K562 (cell line): ENCODE results near the gene BEST3. TPM values are rescaled to one million over a fixed set of nuclear protein-coding genes. Genes with fewer than 3 reads are reported as not detected.

ENCODE experiments used
- GATA2 ChIP-seq: sonication (generic); formaldehyde crosslinking; IDR thresholded peaks from 2 replicates; pipeline ENCODE4 v1.4.0; 2020; ENCODE audit warnings: mild to moderate bottlenecking, missing genetic modification reagents
- LCOR ChIP-seq: sonication (generic); formaldehyde crosslinking; IDR thresholded peaks from 2 replicates; pipeline ENCODE4 v1.8.0; 2022; ENCODE audit warnings: mild to moderate bottlenecking, missing genetic modification reagents
- LEF1 ChIP-seq: fragments of 450-650 bp; IDR thresholded peaks from 2 replicates; pipeline ENCODE4 v1.6.1; 2016; ENCODE audit warnings: mild to moderate bottlenecking
- MYBL2 ChIP-seq, 2 experiments: fragments of 450-650 bp in 1 of 2; sonication (generic) in 1 of 2; formaldehyde crosslinking in 1 of 2; IDR thresholded peaks; 2 replicates each; pipeline versions ENCODE4 v1.6.1 to v1.8.1; 2017 to 2022; ENCODE audit warnings: borderline replicate concordance in 1 of 2, inconsistent platforms in 1 of 2, low read depth in 1 of 2, mild to moderate bottlenecking in 1 of 2, missing genetic modification reagents in 1 of 2, moderate library complexity in 1 of 2
- PPARD ChIP-seq: fragments of 250-450 bp; sonication (Bioruptor Pico); IDR thresholded peaks from 2 replicates; pipeline ENCODE4 v1.8.0; 2022; ENCODE audit warnings: inconsistent platforms, mild to moderate bottlenecking, moderate library complexity
- RFX1 ChIP-seq: fragments of 450-650 bp; IDR thresholded peaks from 2 replicates; pipeline ENCODE4 v1.6.1; 2016; ENCODE audit warnings: mild to moderate bottlenecking, moderate library complexity
- SMAD1 ChIP-seq: fragments of 150-350 bp; IDR thresholded peaks from 2 replicates; pipeline ENCODE4 v1.6.1; 2014; ENCODE audit warnings: low read length, low read depth; ENCODE audit not compliant: partially characterized antibody
- SNRNP70 ChIP-seq: fragments of 200-400 bp; formaldehyde crosslinking; optimal IDR thresholded peaks from 2 replicates; pipeline ENCODE3; 2017; ENCODE audit warnings: low read depth, low read length
- TBL1XR1 ChIP-seq, 2 experiments: IDR thresholded peaks; 2 replicates each; pipeline ENCODE4 v1.6.1; 2012; ENCODE audit warnings: improper control_type of control experiment in 2 of 2, low read length in 2 of 2, mild to moderate bottlenecking in 1 of 2
- TFAM ChIP-seq: fragments of 250-450 bp; sonication (Bioruptor Pico); conservative IDR thresholded peaks from 2 replicates; pipeline ENCODE4 v1.5.0; 2021; ENCODE audit warnings: mild to moderate bottlenecking, moderate library complexity
- ZKSCAN8 ChIP-seq: fragments of 200-800 bp; sonication (Bioruptor generic); IDR thresholded peaks from 2 replicates; pipeline ENCODE4 v1.6.1; 2016; ENCODE audit warnings: missing genetic modification characterization, missing compliant biosample characterization
- polyA plus RNA-seq, 8 experiments: library from polyadenylated mRNA; depleted of rRNA in 4 of 8; stranded (reverse) in 5 of 8; unstranded in 3 of 8; fragments of >200 nt; fragmentation: Nextera tagmentation in 2 of 8; fragmentation: Illumina TruSeq in 1 of 8; extraction: Ambion mirVana in 2 of 8; extraction: Trizol in 1 of 8; gene quantifications; 2 replicates each; pipeline versions ENCODE4 v1.2.1 to v1.2.3, GENCODE V29; 2011 to 2014; ENCODE audit warnings: inconsistent platforms in 1 of 8, missing spikeins in 1 of 8
- total RNA-seq, 7 experiments: library from RNA; depleted of rRNA in 6 of 7; stranded (reverse); fragments of >200 nt in 6 of 7; fragmentation: Illumina TruSeq in 2 of 7; extraction: Trizol in 2 of 7; gene quantifications; 2 replicates each; pipeline versions ENCODE4 v1.2.1 to v1.2.3, GENCODE V29; 2011 to 2021; ENCODE audit warnings: low replicate concordance in 1 of 7
- TF ChIP-seq, protein P1 (sequence below): fragments of 450-650 bp; IDR thresholded peaks from 2 replicates; pipeline ENCODE4 v1.6.1; 2017; ENCODE audit warnings: antibody characterized with exemption, mild to moderate bottlenecking
- TF ChIP-seq, protein P2 (sequence below): sonication (generic); formaldehyde crosslinking; IDR thresholded peaks from 2 replicates; pipeline ENCODE4 v1.8.1; 2023; ENCODE audit warnings: mild to moderate bottlenecking, missing genetic modification reagents
- TF ChIP-seq, protein P3 (sequence below): sonication (generic); formaldehyde crosslinking; IDR thresholded peaks from 2 replicates; pipeline ENCODE4 v1.8.0; 2022; ENCODE audit warnings: missing genetic modification reagents, mild to moderate bottlenecking, moderate library complexity, borderline replicate concordance
- TF ChIP-seq, protein P4 (sequence below): sonication (generic); formaldehyde crosslinking; IDR thresholded peaks from 2 replicates; pipeline ENCODE4 v1.9.0; 2022; ENCODE audit warnings: mild to moderate bottlenecking, missing genetic modification reagents
- TF ChIP-seq, protein P5 (sequence below), 3 experiments: fragments of 200-800 bp in 1 of 3; sonication (Bioruptor generic) in 1 of 3; sonication (generic) in 1 of 3; formaldehyde crosslinking in 1 of 3; IDR thresholded peaks; 2 replicates each; pipeline versions ENCODE4 v1.6.1 to v1.8.0; 2016 to 2022; ENCODE audit warnings: mild to moderate bottlenecking in 2 of 3, missing compliant biosample characterization in 2 of 3, missing genetic modification characterization in 2 of 3, missing genetic modification reagents in 1 of 3
- TF ChIP-seq, protein P6 (sequence below): fragments of 450-650 bp; IDR thresholded peaks from 2 replicates; pipeline ENCODE4 v1.6.1; 2016; ENCODE audit warnings: mild to moderate bottlenecking

BEST3 gene
- total and polyA plus RNA-seq, 9 of the 15 experiments (the other 6 are each of a cell fraction or from before 2014, with no cell fraction given): 0.15 TPM; not detected in 8

DNA sequence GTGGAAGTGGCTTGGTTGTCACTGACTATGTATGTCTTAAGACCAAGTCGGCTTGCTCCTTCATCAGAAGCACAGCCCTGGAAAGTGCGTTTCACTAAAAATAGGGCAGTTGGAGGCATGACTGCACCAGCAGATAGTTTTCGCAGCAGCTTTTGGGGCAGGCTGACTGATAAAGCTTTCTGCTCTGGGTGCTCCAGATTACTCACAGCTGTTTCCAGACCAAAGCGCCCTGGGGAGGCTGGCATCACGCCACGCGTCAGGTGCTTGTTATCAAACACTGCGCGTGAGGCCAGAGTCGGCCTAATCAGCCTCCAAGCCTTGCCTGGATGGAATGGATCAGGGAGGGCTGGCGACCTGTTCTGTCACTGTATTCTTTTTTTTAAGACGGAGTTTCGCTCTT lies 75.1 kb downstream of the BEST3 start (continued):
- TF ChIP-seq, protein P1, sequence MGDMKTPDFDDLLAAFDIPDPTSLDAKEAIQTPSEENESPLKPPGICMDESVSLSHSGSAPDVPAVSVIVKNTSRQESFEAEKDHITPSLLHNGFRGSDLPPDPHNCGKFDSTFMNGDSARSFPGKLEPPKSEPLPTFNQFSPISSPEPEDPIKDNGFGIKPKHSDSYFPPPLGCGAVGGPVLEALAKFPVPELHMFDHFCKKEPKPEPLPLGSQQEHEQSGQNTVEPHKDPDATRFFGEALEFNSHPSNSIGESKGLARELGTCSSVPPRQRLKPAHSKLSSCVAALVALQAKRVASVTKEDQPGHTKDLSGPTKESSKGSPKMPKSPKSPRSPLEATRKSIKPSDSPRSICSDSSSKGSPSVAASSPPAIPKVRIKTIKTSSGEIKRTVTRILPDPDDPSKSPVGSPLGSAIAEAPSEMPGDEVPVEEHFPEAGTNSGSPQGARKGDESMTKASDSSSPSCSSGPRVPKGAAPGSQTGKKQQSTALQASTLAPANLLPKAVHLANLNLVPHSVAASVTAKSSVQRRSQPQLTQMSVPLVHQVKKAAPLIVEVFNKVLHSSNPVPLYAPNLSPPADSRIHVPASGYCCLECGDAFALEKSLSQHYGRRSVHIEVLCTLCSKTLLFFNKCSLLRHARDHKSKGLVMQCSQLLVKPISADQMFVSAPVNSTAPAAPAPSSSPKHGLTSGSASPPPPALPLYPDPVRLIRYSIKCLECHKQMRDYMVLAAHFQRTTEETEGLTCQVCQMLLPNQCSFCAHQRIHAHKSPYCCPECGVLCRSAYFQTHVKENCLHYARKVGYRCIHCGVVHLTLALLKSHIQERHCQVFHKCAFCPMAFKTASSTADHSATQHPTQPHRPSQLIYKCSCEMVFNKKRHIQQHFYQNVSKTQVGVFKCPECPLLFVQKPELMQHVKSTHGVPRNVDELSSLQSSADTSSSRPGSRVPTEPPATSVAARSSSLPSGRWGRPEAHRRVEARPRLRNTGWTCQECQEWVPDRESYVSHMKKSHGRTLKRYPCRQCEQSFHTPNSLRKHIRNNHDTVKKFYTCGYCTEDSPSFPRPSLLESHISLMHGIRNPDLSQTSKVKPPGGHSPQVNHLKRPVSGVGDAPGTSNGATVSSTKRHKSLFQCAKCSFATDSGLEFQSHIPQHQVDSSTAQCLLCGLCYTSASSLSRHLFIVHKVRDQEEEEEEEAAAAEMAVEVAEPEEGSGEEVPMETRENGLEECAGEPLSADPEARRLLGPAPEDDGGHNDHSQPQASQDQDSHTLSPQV: peak; percentile 58; the same call in 1 of the 2 replicates
- peak; percentile 99 for TF ChIP-seq GATA2 (CRISPR knock-in tag)
- peak; percentile 98 for TF ChIP-seq LEF1
- TF ChIP-seq RFX1: no peak
- TF ChIP-seq, protein P2, sequence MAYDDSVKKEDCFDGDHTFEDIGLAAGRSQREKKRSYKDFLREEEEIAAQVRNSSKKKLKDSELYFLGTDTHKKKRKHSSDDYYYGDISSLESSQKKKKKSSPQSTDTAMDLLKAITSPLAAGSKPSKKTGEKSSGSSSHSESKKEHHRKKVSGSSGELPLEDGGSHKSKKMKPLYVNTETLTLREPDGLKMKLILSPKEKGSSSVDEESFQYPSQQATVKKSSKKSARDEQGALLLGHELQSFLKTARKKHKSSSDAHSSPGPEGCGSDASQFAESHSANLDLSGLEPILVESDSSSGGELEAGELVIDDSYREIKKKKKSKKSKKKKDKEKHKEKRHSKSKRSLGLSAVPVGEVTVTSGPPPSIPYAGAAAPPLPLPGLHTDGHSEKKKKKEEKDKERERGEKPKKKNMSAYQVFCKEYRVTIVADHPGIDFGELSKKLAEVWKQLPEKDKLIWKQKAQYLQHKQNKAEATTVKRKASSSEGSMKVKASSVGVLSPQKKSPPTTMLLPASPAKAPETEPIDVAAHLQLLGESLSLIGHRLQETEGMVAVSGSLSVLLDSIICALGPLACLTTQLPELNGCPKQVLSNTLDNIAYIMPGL (CRISPR knock-in tag): no peak
- TF ChIP-seq, protein P3, sequence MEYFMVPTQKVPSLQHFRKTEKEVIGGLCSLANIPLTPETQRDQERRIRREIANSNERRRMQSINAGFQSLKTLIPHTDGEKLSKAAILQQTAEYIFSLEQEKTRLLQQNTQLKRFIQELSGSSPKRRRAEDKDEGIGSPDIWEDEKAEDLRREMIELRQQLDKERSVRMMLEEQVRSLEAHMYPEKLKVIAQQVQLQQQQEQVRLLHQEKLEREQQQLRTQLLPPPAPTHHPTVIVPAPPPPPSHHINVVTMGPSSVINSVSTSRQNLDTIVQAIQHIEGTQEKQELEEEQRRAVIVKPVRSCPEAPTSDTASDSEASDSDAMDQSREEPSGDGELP (CRISPR knock-in tag): peak; percentile 100
- no peak for TF ChIP-seq TFAM (CRISPR knock-in tag)
- TF ChIP-seq, protein P4, sequence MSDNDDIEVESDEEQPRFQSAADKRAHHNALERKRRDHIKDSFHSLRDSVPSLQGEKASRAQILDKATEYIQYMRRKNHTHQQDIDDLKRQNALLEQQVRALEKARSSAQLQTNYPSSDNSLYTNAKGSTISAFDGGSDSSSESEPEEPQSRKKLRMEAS (CRISPR knock-in tag): peak; percentile 91
- TF ChIP-seq ZKSCAN8 (CRISPR knock-in tag): peak; percentile 96
- peak; percentile 96 to 99 for TF ChIP-seq TBL1XR1 (IDR thresholded peaks at IDR 0.05; ENCODE audit: low read length in 2 of 2)
- no peak; the same call in 1 of the 2 replicates for TF ChIP-seq MYBL2 (IDR thresholded peaks at IDR 0.05; ENCODE audit: low read depth)
- no peak for TF ChIP-seq MYBL2 (CRISPR knock-in tag; IDR thresholded peaks at IDR 0.05; ENCODE audit: borderline replicate concordance)
- TF ChIP-seq SNRNP70: no peak
- TF ChIP-seq SMAD1: peak; percentile 91
- TF ChIP-seq LCOR: peak; percentile 99
- TF ChIP-seq, protein P5, sequence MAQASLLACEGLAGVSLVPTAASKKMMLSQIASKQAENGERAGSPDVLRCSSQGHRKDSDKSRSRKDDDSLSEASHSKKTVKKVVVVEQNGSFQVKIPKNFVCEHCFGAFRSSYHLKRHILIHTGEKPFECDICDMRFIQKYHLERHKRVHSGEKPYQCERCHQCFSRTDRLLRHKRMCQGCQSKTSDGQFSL (CRISPR knock-in tag; IDR thresholded peaks at IDR 0.05): no peak
- TF ChIP-seq, protein P5 (tag; IDR thresholded peaks at IDR 0.05): no peak
- TF ChIP-seq, protein P6, sequence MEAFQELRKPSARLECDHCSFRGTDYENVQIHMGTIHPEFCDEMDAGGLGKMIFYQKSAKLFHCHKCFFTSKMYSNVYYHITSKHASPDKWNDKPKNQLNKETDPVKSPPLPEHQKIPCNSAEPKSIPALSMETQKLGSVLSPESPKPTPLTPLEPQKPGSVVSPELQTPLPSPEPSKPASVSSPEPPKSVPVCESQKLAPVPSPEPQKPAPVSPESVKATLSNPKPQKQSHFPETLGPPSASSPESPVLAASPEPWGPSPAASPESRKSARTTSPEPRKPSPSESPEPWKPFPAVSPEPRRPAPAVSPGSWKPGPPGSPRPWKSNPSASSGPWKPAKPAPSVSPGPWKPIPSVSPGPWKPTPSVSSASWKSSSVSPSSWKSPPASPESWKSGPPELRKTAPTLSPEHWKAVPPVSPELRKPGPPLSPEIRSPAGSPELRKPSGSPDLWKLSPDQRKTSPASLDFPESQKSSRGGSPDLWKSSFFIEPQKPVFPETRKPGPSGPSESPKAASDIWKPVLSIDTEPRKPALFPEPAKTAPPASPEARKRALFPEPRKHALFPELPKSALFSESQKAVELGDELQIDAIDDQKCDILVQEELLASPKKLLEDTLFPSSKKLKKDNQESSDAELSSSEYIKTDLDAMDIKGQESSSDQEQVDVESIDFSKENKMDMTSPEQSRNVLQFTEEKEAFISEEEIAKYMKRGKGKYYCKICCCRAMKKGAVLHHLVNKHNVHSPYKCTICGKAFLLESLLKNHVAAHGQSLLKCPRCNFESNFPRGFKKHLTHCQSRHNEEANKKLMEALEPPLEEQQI: peak; percentile 93
- TF ChIP-seq PPARD (CRISPR knock-in tag): no peak
